ENCODE results near the gene RPL37.
A peak's percentile ranks its signal among the peaks of the same experiment; 100 is the strongest.
"Not testable (repeated sequence)": the region's sequence is repeated elsewhere in the genome, so short reads cannot be mapped to it uniquely, and the experiment has no call there.

RPL37 gene

DNA sequence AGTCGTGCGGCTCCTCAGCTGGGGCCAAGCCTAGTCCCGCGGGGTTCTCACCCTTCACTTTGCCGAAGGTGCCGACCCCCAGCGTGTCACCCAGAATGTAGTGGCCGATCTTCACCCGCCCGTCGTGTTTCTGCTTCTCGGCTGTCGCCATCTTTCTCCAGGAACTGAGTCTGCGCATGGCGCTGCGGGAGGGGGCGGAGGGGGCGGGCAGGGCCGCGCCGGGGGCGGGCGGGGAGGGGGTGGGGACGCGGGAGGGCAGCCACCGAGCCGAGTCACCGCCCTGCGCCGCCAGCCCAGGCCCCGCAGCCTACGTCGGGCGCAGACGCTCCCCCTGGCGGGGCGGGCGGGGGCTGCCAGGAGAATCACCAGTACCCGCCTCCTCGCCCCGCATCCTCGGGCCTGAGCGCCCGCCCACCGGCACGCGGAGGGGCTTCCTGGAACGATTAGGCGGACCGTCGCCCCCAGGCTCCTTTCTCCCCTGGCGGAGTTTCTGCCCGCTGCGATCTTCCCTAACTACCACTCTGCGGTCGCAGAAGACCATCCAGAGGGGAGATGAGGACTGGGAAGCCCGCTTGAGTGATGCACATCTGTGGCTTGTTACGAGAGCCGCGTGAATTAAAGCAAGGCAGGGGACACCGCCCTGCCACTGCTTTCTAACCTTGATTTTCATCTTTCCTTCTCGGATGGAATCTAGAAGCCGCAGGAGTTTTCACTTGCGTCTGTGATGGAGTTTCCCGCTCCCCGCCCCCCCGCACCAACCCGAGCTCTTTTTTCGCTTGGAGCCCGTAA, 36.8 kb downstream of the RPL37 start, which contains the start of gene PRKAA1:
Gene PRKAA1 (minus strand): TSS at position 363 of the 789 bp plus-strand sequence. CDS start 185 bp downstream, at position 178.
- peak; percentile 72 to 84 (median 76) for DNase-seq (ENCODE audit: low read depth in 2 of 3, low spot score in 1 of 3)

DNA sequence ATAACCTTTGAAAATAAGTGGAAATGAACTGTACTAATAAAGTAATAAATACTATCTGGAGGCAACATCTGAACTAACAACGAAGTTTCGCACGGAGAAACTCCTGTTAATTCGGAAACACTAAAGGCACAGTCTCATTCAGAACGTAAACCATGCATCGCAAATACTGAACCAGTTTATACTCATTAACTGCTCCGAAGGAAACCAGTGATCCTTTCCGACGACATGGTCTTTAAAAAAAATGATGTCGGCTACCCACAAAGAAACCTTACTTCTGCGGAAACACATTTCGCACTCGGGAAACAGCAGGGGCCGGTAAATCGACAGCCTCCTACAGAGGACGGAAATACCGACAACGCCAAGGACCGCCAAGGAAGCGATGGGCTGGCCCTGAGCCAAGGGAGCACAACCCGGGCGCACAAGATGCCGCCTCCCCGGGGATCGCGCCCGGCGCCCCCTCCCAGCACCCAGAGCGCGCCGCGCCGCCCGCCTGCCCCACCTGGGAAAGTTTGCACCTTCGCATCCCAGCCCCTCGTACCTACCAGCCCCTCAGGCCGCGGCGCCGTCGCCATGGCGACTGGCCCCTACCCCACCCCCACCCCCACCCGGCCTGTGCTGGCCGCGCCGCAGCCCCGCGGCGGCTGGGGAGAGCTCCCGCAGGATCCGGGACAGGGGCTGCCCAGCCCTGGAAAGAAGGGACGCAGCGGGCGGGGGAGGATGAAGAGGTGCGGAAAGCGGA, 37.6 kb downstream of the RPL37 start:
- DNase-seq (ENCODE audit: low read depth in 2 of 3, low spot score in 1 of 3) = peak; percentile 61 to 70 (median 70)

DNA sequence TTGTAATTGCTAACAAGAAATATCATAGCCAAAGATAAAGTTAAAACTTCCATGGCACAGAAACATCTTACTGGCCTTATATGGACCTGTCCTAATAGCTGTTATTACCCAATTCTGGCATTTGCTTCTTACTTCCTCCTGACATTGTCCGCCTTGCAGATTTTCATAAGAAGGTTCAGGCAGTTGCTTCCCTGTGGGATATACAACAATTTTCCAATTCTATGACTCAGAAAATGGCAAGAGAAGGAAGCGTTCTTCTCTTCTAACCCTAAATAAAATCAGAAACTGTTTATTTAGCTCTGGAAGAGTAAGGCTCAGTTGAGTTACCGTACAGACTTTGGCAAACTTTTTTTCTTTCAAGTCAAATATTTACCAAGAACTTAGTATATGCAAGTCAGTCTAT, 38.5 kb downstream of the RPL37 start:
- no peak for DNase-seq (ENCODE audit: low read depth in 2 of 3, low spot score in 1 of 3)

DNA sequence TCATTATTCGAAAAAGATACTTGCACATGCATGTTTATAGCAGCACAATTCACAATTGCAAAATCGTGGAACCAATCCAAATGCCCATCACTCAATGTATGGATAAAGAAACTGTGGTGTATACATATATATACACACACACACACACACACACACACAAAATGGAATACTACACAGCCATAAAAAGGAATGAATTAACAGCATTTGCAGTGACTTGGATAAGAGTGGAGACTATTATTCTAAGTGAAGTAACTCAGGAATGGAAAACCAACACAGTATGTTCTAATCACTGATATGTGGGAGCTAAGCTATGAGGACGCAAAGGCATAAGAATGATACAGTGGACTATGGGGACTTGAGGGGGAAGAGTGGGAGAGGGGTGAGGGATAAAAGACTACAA, 40.1 kb downstream of the RPL37 start:
- DNase-seq (ENCODE audit: low read depth in 2 of 3, low spot score in 1 of 3) = not testable (repeated sequence)

DNA sequence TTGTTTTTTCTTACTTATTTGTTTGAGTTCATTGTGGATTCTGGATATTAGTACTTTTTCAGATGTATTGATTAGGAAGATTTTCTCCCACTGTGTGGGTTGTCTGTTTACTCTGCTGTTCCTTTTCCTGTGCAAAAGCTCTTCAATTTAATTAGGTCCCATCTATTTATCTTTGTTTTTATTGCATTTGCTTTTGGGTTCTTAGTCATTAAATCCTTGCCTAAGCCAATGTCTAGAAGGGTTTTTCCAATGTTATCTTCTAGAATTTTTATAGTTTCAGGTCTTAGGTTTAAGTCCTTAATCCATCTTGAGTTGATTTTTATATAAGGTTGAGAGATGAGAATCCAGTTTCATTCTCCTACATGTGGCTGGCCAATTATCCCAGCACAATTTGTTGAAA, 40.7 kb downstream of the RPL37 start:
- not testable (repeated sequence) for DNase-seq (ENCODE audit: low read depth in 2 of 3, low spot score in 1 of 3)

DNA sequence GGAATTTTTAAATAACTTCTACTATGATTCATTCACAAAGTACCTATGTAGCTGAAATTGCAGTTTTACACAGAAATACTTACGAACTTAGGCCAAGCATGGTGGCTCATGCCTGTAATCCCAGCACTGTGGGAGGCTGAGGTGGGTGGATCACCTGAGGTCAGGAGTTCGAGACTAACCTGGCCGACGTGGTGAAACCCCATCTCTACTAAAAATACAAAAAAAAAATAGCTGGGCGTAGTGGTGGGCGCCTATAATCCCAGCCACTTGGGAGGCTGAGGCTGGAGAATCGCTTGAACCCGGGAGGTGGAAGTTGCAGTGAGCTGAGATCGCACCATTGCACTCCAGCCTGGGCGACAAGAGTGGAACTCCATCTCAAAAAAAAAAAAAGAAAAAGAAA, 42.3 kb downstream of the RPL37 start:
- not testable (repeated sequence) for DNase-seq (ENCODE audit: low read depth in 2 of 3, low spot score in 1 of 3)

DNA sequence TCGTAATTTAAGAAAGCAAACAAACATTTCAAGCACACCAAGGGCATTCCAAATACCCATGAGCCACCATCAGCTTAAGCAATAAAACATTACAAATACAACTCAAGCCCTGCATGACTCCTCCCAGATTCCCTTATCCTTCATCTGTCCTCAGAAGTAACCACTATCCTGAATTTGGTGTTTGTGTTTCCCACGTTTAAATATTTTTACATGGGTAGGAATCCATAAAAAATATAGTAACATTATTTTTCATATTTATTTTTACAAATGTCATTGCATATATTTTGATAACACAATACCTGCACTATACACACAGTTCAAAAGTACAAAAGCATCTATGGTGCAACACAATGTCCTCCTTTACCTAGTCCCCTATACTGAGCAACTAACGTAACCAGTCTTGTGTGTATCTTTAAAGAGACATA, 43.3 kb downstream of the RPL37 start:
- DNase-seq (ENCODE audit: low read depth in 2 of 3, low spot score in 1 of 3) = no peak

DNA sequence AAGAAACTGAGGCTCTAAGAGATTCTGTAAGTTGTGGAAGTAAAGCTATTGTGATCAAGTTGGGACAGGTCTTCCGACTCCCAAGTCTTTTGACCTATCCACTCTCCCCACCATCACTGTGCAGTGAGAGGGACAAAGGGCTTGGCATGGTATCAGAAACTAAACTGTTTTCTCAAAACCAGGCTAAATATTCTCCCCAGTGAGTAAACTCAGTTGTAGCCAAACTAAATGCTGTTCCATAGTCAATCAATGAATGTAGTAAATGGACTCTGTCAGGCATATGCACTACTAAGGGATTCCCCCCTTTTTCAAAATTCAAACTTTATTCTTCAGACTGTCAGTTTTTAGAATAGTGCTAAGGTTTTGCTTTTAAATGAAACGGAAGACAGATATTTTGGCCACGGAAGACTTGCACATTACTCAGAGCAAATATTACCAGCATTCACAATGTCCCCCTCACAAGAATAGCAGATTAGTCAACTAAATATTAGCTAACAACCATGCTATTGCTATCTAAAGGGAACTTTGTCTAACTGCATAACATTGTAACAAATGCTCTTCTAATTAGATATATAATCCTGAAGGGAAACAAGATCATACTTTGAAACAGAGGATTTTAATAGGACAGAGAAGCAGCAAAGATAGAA, 44.0 kb downstream of the RPL37 start:
- no peak for DNase-seq (ENCODE audit: low read depth in 2 of 3, low spot score in 1 of 3)

DNA sequence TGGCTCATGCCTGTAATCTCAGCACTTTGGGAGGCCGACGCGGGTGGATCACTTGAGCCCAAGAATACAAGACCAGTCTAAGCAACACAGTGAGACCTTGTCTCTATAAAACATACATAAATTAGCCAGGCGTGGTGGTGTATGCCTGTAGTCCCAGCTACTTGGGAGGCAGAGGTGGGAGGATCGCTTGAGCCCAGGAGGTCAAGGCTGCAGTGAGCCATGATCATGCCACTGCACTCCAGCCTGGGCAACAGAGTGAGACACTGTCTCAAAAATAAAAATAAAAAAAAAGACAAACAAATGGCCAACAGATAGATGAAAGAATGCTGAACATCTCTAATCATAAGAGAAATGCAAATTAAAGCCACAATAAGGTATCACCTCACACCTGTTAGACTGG, 46.1 kb downstream of the RPL37 start:
- DNase-seq (ENCODE audit: low read depth in 2 of 3, low spot score in 1 of 3) = not testable (repeated sequence)

DNA sequence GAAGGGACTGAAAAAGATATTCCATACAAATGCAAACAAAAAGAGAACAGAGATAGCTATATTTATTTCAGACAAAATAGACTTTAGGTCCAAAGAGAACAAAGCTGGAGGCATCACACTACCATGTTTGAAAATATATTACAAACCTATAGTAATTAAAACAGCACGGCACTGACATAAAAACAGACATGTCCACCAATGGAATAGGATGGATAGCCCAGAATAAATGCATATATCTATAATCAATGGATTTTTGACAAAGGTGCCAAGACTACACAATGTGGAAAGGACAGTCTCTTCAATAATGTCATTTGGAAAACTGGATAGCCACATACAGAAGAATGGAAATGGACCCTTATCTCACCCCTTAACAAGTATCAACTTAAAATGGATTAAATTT, 47.0 kb downstream of the RPL37 start:
- no peak for DNase-seq (ENCODE audit: low read depth in 2 of 3, low spot score in 1 of 3)

DNA sequence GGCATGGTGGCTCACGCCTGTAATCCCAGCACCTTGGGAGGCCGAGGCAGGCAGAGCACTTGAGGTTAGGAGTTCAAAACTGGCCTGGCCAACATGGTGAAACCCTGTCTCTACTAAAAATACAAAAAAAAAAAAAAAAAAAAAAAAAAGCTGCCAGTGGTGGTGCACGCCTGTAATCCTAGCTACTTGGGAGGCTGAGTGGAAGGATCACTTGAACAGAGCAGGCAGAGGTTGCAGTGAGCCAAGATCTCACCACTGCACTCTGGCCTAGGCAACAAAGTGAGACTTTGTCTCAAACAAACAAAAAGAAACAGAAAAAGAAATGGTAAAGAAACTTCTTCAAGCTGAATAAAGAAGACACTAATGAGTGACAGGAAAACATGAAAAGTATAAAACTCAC, 48.4 kb downstream of the RPL37 start:
- DNase-seq (ENCODE audit: low read depth in 2 of 3, low spot score in 1 of 3) = not testable (repeated sequence)

DNA sequence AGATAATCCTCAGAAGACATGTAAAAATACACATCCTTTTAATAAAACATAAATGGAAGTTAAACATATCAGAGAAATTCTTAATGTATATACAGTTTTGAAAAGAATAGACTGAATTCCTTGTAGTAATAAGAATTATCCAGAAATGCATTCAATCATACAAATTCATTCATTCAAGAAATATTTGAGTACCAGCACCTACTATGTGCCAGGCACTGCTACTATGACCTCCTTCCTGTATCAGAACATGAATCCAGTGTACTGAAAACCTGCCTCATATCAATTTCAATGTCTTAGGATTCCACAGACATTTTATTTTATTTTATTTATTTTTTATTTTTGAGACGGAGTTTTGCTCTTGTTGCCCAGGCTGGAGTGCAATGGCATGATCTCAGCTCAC, 50.1 kb downstream of the RPL37 start:
- DNase-seq (ENCODE audit: low read depth in 2 of 3, low spot score in 1 of 3) = no peak

DNA sequence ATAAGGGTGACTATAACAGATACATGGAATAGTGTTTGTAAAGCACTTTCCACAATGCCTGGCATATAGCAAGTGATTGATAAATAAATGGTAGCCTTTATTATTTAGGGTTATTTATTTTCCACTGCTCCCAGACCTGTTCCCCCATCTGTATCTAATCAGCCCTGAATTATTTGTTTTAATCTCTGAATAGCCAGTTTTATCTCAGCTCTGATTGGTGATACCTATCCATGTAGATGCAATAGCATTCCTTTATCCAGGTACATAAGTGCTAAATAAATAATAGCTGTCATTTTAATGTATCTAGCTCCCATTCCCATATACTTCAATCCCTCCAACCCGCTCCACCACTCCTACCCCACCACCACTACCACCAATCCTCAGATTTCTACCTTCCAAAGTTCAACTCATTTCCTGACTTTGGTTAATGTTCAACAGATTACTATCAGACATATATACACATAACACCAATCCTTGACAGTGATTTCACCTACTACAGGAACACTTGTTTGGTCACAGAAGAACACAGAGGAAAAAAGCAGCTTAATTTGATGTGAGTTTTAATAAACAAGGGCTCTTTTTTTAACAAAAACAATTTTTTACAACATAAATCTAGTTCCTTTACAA, 50.9 kb downstream of the RPL37 start:
- DNase-seq (ENCODE audit: low read depth in 2 of 3, low spot score in 1 of 3) = no peak

DNA sequence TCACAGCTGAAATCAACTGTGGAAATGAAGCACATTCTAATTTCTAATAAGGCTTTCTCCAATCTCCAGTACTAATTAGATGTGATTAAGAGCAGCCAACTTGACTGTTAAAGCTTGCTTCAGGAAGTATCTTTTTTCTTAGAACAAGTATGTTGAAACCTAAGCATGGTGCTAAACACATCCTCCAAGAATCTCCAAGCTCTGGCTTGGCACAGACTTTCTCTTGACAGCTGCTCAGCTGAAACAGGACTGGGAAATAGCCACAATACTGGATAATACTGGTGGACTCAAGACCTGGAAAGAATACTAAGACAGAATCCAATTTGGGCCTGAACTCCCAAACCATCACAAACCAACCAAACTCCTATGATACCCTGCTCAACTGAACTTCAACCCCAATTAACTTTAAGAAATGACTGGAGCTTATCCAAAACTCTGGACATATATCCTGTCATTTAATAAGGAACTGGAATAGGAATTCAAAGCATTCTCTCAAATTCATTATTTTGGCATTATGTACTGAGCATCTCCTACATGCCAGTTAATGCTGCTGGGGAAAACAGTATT, 53.1 kb downstream of the RPL37 start:
- DNase-seq (ENCODE audit: low read depth in 2 of 3, low spot score in 1 of 3) = no peak

DNA sequence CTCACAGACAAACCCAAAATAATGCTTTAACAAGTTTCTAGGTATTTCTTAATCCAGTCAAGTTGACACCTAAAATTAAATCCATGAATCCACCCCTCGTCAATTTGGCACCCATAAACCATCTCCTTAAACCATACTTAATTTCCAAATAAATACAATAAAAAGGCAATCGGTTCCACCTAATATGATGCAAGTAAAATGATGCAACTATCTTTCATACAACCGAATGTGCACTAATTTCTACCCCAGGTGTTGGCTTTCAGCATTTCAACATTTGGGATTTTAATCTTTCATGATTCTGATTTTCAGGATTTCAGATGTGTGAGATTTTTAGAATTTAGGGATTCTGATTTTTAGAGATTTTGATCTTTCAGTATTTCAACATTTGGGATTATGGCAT, 54.2 kb downstream of the RPL37 start:
- no peak for DNase-seq (ENCODE audit: low read depth in 2 of 3, low spot score in 1 of 3)

DNA sequence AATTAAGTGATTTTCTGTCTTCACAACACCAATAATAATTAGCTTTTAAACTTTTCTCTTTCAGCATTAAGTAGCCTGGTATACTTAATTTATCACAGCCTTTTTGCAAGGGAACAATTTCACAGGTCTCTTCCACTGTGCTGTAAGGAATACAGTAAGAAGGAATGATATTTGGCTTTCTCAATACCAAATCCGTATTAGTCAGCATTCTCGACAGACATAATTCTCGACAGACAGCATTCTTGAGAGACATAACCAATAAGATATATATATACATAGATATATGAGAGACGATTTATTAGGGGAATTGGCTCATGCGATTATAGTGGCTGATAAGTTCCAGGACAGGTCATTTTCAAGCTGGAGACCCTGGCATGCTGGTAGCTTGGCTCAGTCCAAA, 54.8 kb downstream of the RPL37 start:
- no peak for DNase-seq (ENCODE audit: low read depth in 2 of 3, low spot score in 1 of 3)

DNA sequence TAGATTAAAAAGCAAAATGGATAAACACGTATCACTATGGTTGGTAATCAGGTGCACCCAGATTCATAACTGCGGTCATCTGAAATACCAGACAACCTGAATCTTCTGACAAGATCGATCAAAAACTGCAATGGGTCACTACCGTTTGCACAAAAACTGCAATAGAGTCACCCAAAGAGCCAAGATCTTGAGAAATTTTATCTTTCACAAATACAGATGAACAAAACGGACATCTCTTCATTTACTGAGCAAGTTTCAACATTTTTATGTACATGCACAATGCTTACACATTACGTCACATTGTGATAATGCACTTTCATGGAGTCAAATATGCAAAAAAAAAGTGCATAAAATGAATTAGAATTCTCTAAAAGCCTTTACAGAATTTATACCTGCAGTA, 55.5 kb downstream of the RPL37 start:
- DNase-seq (ENCODE audit: low read depth in 2 of 3, low spot score in 1 of 3) = no peak

DNA sequence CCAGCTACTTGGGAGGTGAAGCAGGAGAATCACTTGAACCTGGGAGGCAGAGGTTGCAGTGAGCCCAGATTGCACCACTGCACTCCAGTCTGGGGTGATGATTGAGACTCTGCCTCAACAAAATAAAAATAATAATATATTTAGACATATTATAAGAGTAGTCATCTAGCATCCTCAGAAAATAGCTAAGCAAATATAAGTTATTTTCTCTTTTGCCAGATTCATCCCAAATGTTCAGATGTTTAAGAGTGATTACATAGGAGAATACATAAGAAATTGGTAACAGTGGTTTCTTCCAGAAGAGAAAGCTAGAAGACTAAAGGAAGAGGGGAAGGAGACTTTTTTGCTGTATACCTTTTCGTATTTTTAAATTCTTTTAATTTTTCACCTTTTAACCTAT, 56.9 kb downstream of the RPL37 start:
- no peak for DNase-seq (ENCODE audit: low read depth in 2 of 3, low spot score in 1 of 3)

DNA sequence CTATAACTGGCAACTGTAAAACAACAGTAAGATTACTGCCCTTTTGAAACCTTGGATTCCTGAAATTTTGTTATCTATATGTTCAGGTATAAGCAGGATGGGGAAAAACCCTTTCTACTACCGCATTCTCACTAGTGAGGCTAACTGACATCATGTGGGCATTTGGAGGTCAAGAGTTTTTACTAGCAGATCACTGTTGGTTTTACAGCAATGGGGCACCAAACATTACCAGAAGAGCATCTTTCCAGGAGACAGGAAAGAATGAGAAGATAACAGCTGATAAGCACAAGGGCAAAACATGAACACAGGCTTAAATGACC, 58.4 kb downstream of the RPL37 start:
- no peak for DNase-seq (ENCODE audit: low read depth in 2 of 3, low spot score in 1 of 3)

DNA sequence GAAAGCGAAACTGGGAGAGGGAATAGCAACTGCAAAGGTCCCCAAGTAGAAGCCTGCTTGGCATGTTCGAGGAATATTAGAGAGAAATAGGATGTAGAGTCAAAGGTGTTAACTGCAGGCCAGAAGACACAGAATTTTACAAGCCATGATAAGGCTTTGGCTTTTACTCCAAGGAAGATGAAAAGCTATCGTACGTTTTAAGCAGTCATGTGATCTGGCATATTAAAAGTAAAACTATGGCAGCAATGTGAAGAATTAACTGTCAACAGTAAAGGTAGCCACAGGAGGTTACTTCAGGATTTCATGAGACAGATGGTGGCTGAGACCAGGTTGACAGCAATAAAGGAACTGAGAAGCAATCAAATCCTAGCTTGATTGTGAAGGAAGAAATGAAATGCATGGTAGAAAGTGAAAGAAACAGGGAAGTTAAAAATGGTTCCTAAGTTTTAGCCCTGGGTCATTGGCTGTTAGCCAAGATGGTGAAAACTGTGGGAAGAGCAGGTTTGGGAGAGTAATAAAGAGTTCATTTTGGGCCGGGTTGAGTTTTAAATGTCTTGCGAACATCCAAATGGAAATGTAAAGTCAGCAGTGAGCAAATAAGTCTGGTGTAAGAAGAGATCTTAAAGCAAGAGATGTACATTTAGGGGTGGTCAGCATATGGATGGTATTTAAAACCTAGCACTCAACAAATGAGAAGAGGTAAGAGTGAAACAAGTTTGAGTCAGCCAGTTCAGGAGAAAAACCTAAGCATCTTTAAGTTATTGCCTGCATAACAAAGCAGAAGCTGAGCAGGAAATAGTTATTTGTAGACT, 59.0 kb downstream of the RPL37 start:
- no peak for DNase-seq (ENCODE audit: low read depth in 2 of 3, low spot score in 1 of 3)

Data from stimulated activated CD4-positive, alpha-beta T cell treated with anti-CD3 and anti-CD28 coated beads, Interleukin-12 subunit alpha, Interleukin-12 subunit beta, amount 100 ng/mL, for 48 hours (primary cell).